ENCODE measurements around the gene ERCC4.

DNA sequence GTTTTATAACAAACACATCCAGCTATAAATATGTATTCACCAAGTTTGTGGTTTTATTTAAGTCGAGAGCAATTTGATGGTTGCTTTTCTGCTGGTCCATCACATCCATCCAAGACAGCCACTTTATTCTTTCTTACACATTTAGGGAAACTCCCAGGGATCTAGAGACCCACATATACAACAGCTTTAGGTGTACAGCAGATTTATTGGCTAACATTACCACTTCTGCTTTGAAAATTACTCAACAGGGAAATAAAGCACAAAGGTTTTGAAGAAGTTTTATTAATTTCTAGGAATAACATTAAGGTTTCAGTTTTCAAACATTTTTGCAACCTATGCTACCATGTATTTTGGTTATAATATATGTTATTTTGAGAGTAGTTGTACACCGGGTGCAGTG is 6.9 kb downstream of the ERCC4 start:
- TF ChIP-seq, protein P1, sequence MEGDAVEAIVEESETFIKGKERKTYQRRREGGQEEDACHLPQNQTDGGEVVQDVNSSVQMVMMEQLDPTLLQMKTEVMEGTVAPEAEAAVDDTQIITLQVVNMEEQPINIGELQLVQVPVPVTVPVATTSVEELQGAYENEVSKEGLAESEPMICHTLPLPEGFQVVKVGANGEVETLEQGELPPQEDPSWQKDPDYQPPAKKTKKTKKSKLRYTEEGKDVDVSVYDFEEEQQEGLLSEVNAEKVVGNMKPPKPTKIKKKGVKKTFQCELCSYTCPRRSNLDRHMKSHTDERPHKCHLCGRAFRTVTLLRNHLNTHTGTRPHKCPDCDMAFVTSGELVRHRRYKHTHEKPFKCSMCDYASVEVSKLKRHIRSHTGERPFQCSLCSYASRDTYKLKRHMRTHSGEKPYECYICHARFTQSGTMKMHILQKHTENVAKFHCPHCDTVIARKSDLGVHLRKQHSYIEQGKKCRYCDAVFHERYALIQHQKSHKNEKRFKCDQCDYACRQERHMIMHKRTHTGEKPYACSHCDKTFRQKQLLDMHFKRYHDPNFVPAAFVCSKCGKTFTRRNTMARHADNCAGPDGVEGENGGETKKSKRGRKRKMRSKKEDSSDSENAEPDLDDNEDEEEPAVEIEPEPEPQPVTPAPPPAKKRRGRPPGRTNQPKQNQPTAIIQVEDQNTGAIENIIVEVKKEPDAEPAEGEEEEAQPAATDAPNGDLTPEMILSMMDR (IDR thresholded peaks at IDR 0.05) = no peak
- no peak for TF ChIP-seq POLR2A (IDR thresholded peaks at IDR 0.05)

Measured in Peyer's patch (tissue), 4 donors.